HUDEP-2 (cell line): ENCODE measurements around the gene HBG1.
A peak's percentile ranks its signal among the peaks of the same experiment; 100 is the strongest.

Experiments
- DNase-seq, 76 experiments: peaks; one replicate each; lab custom pipeline; 2025; ENCODE audit not compliant: unreplicated experiment in 76 of 76; lab: John Stamatoyannopoulos, UW

HBG1 gene

DNA sequence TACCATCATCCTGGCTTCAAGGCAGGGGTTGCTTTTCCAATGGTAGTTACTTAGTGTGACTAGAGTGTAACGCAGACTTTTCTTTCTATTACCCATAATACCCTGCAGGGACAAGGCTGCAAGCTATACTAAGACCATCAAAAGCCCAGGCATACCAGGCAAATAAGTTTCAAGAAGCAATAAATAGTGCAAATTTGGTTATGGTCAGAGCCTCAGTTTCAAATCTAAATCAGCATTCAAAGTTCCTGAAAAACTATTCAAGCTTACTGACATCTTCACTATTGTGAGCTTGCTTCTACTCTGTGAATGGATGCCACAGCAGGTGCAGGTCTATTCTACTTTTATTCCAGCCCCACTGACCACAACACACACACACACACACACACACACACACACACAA, 20.3 kb downstream of the HBG1 start:
- no peak for DNase-seq

DNA sequence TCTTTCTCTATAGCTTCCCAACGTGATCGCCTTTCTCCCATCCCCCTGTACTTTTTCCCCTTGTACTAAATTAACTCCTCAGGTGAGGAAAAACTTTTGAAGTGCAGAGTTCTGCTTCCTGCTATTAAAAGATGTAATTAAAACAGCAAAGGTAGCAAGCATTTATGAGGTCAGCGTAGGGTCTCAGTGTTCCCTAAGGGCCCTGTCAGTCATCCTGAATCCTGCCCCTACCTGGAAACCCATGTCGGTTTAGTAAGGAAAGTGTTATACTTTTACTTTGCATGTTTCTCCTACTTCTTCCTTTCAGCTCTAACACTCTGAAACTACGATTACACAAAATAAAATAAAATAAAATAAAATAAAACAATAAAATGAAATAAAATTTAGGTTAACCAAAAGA, 21.5 kb downstream of the HBG1 start:
- DNase-seq: no peak

- peak in 5 of 76 experiments; percentile 9 to 42 (median 19) for DNase-seq
These were observed 22.0 kb downstream of the HBG1 start for GRCh38 chr11:5227681-5228080.

- DNase-seq: peak in 71 of 76 experiments; percentile 10 to 97 (median 81)
These were observed 22.8 kb downstream of the HBG1 start, which contains the start of gene HBB for GRCh38 chr11:5226732-5227310. Gene HBB, minus strand, starts transcription at chr11:5227071. Its CDS starts 50 bp downstream, at chr11:5227021.

DNA sequence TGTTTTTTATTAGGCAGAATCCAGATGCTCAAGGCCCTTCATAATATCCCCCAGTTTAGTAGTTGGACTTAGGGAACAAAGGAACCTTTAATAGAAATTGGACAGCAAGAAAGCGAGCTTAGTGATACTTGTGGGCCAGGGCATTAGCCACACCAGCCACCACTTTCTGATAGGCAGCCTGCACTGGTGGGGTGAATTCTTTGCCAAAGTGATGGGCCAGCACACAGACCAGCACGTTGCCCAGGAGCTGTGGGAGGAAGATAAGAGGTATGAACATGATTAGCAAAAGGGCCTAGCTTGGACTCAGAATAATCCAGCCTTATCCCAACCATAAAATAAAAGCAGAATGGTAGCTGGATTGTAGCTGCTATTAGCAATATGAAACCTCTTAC, 24.2 kb downstream of the HBG1 start:
- DNase-seq: peak in 71 of 76 experiments; percentile 20 to 85 (median 58)

GRCh38 chr11:5224538-5225479, 24.8 kb downstream of the HBG1 start:
- DNase-seq: peak in 59 of 76 experiments; percentile 12 to 94 (median 54)

GRCh38 chr11:5223686-5224085, 26.0 kb downstream of the HBG1 start:
- DNase-seq: peak in 20 of 76 experiments; percentile 16 to 84 (median 57)

GRCh38 chr11:5223146-5223545, 26.5 kb downstream of the HBG1 start:
- peak in 12 of 76 experiments; percentile 9 to 58 (median 26) for DNase-seq

- no peak for DNase-seq
These were observed 39.2 kb downstream of the HBG1 start for GRCh38 chr11:5210376-5210885.

GRCh38 chr11:5204787-5205186, 44.9 kb downstream of the HBG1 start:
- DNase-seq: peak in 63 of 76 experiments; percentile 4 to 89 (median 46)

- no peak for DNase-seq
These were observed 46.3 kb downstream of the HBG1 start for GRCh38 chr11:5203366-5203765.

- no peak for DNase-seq
These were observed 49.1 kb downstream of the HBG1 start, which contains the start of gene OR51V1 for GRCh38 chr11:5200582-5200981. Gene OR51V1, minus strand, starts transcription at chr11:5200682. Its CDS starts 0 bp downstream, at chr11:5200682.

- DNase-seq: no peak
These were observed 51.4 kb downstream of the HBG1 start for GRCh38 chr11:5198285-5198684.
